Karpas-422 (cell line): Measurements from ENCODE around the gene IGFN1. TPM values are rescaled to one million over a fixed set of nuclear protein-coding genes. Genes with fewer than 3 reads are reported as not detected.

Experiments used
- DNase-seq: peaks from one replicate; pipeline ENCODE4 v3.0.0-alpha.2; 2015
- H2AFZ ChIP-seq: fragments of 200-600 bp; sonication (generic); 2 replicates; pipeline ENCODE4 v1.6.1; 2014; ENCODE audit warnings: antibody characterized with exemption, low read length, mixed read lengths
- H3K27ac ChIP-seq: fragments of 200-600 bp; sonication (generic); 2 replicates; pipeline ENCODE4 v1.5.1; 2014; ENCODE audit warnings: mild to moderate bottlenecking, low read length, moderate library complexity
- H3K27me3 ChIP-seq: fragments of 200-600 bp; sonication (generic); 2 replicates; pipeline ENCODE4 v1.6.1; 2014; ENCODE audit warnings: low read length, mixed read lengths
- H3K36me3 ChIP-seq: fragments of 200-600 bp; sonication (generic); 2 replicates; pipeline ENCODE4 v1.6.1; 2014; ENCODE audit warnings: low read length, mixed read lengths; ENCODE audit not compliant: insufficient read depth
- H3K4me1 ChIP-seq: fragments of 200-600 bp; sonication (generic); 2 replicates; pipeline ENCODE4 v1.6.1; 2014; ENCODE audit warnings: mild to moderate bottlenecking, low read length, mixed read lengths
- H3K4me2 ChIP-seq: fragments of 200-600 bp; sonication (generic); 2 replicates; pipeline ENCODE4 v1.6.1; 2014; ENCODE audit warnings: low read length, low read depth, mild to moderate bottlenecking; ENCODE audit not compliant: poor library complexity, severe bottlenecking
- H3K4me3 ChIP-seq: fragments of 200-600 bp; sonication (generic); 2 replicates; pipeline ENCODE4 v1.5.1; 2014; ENCODE audit warnings: mild to moderate bottlenecking, antibody characterized with exemption, low read length, mixed read lengths
- H3K79me2 ChIP-seq: fragments of 200-600 bp; sonication (generic); 2 replicates; pipeline ENCODE4 v1.6.1; 2014; ENCODE audit warnings: mild to moderate bottlenecking, low read length, mixed read lengths
- H3K9ac ChIP-seq: fragments of 200-600 bp; sonication (generic); 2 replicates; pipeline ENCODE4 v1.6.0; 2014; ENCODE audit warnings: low read length
- H3K9me2 ChIP-seq: fragments of 200-600 bp; sonication (generic), shearing (Covaris generic); replicated peaks from 2 replicates; pipeline ENCODE4 v1.6.0; 2014; ENCODE audit warnings: mild to moderate bottlenecking, low read length, moderate library complexity; ENCODE audit not compliant: insufficient read depth
- H3K9me3 ChIP-seq: fragments of 300-700, 200-600 bp; sonication (generic); 2 replicates; pipeline ENCODE4 v1.6.1; 2014; ENCODE audit warnings: low read length, mixed read lengths
- H4K20me1 ChIP-seq: fragments of 200-600 bp; sonication (generic); 2 replicates; pipeline ENCODE4 v1.6.1; 2014; ENCODE audit warnings: mild to moderate bottlenecking, antibody characterized with exemption, low read length, low read depth; ENCODE audit not compliant: insufficient read depth
- total RNA-seq: library from RNA; depleted of rRNA; stranded (reverse); fragments of >200 nt; shearing (Covaris generic); gene quantifications from 2 replicates; pipeline ENCODE4 v1.2.3, GENCODE V29; 2014; ENCODE audit warnings: low replicate concordance

The IGFN1 gene
- total RNA-seq, 1 experiment from 2014 or later: not detected

DNA sequence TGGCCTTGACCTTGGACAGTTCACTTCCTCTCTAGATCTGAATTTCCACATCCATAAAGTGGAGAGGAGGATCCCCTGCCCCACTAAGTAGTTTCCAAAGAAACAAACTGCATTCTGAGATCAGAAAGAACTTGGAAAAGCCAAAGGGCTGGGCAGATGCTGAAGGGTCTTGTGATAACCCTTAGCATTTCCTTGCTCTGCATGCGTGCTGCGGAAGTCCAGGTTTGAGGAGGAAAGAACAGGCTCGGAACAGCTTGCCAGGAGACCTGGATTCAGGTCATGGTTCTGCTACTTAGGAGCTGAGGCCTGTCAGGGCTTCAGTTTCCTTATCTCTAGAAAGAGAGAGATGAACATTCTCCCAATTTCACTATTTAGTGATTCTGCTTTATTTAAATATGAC lies 27.2 kb downstream of the IGFN1 start:
- Histone ChIP-seq H3K9me2 (no peaks in the 10 kb centered on the region), H3K9me3 (no peaks in the 10 kb centered on the region)
- DNase-seq: no peak

DNA sequence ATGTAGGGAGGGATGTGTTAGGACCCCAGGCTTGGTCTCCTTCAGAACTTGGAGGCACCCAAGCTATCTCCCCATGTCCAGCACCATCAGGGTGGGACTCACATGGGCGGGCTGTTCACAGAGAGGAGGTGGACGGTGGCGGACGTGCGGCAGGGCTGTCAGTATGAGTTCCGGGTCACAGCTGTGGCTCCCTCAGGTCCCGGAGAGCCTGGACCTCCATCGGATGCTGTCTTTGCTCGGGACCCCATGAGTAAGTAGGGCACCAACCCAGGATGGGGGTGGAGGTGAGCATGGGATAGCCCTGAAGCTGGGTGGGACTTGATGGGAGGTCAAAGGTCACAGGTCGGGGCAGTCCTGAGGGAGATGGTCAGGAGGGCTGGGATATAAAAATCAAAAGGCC lies 27.8 kb downstream of the IGFN1 start:
- peaks cover 8% of the 10 kb centered on the region for H3K4me1 ChIP-seq
- no peaks in the 10 kb centered on the region for H3K9me2 ChIP-seq
- no peaks in the 10 kb centered on the region for H3K27me3 ChIP-seq
- DNase-seq: no peak
- no peaks in the 10 kb centered on the region for H4K20me1 ChIP-seq
- no peak overlapping the region for H3K4me2 ChIP-seq
- H3K4me3 ChIP-seq: no peak overlapping the region
- H3K36me3 ChIP-seq: no peaks in the 10 kb centered on the region
- H3K9ac ChIP-seq: no peak overlapping the region
- no peak overlapping the region for H3K27ac ChIP-seq
- H3K9me3 ChIP-seq: no peaks in the 10 kb centered on the region
- H2AFZ ChIP-seq: no peak overlapping the region
- no peaks in the 10 kb centered on the region for H3K79me2 ChIP-seq

More for the DNA sequence above, 27.2 kb downstream of the IGFN1 start:
- Histone ChIP-seq H3K4me3 (no peak overlapping the region), H4K20me1 (no peaks in the 10 kb centered on the region), H3K79me2 (no peaks in the 10 kb centered on the region), H3K36me3 (no peaks in the 10 kb centered on the region), H3K9ac (no peak overlapping the region), H3K27me3 (no peaks in the 10 kb centered on the region), H3K4me1 (peaks cover 8% of the 10 kb centered on the region), H3K4me2 (no peak overlapping the region), H3K27ac (no peak overlapping the region), H2AFZ (no peak overlapping the region)

DNA sequence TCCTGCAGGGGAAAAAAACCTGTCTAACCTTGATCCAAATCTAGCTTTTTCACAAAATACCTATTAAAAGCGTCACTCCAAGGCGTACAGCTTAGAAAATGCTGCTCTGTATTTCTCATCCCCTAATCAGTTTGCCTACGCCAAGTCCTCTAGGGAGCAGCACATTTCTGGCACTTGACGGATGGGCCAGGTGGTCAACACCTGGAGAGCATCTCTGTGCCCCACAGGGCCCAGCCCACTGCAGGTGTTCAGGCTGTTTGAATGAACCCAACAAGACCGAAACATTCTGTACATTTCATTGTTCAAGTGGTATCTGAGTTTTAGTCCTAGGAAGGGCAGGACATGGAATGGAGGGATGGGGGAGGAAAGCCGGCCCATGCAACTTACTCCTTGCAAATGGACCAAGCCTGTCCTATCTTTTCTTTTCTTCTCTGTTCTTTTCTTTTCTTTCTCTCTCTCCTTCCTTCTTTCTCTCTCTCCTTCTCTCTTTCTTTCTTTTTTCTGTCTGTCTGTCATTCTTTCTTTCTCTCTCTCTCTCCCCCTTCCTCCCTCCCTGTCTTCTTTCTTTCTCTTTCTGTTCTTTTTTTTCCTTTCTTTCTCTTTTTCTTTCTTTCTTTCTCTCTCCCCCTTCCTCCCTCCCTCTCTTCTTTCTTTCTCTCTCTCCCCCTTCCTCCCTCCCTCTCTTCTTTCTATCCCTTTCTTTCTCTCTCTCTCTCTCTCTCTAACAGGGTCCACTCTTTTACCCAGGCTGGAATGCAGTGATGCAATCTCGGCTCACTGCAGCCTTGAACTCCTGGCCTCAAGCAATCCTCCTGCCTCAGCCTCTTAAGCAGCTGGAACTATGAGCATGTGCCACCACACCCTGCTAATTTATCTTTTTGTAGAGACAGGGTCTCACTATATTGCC lies 29.1 kb downstream of the IGFN1 start:
- DNase-seq: no peak
- Histone ChIP-seq H3K4me1 (peaks cover 8% of the 10 kb centered on the region), H3K9me3 (no peaks in the 10 kb centered on the region)

DNA sequence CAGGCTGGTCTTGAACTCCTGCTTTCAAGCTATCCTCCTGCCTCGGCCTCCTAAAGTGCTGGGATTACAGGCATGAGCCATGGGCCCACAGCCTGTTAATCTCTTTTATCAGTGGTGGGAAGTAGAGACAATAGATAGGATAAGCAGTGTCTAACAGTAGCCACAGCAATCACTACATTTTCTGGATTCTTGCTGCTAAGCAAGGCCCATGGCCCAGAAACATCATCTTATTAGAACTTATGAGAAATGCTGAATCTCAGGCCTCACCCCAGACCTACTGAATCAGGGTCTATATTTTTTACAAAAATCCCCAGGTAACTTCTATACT lies 29.7 kb downstream of the IGFN1 start:
- Histone ChIP-seq H4K20me1 (no peaks in the 10 kb centered on the region), H3K27me3 (no peaks in the 10 kb centered on the region), H3K79me2 (no peaks in the 10 kb centered on the region)

More for the DNA sequence above, 29.1 kb downstream of the IGFN1 start:
- Histone ChIP-seq H3K27ac (no peak overlapping the region), H3K4me2 (no peak overlapping the region), H3K27me3 (no peaks in the 10 kb centered on the region), H3K79me2 (no peaks in the 10 kb centered on the region), H3K9me2 (no peaks in the 10 kb centered on the region), H4K20me1 (no peaks in the 10 kb centered on the region), H3K36me3 (no peaks in the 10 kb centered on the region), H3K9ac (no peak overlapping the region), H3K4me3 (no peak overlapping the region), H2AFZ (no peak overlapping the region)

DNA sequence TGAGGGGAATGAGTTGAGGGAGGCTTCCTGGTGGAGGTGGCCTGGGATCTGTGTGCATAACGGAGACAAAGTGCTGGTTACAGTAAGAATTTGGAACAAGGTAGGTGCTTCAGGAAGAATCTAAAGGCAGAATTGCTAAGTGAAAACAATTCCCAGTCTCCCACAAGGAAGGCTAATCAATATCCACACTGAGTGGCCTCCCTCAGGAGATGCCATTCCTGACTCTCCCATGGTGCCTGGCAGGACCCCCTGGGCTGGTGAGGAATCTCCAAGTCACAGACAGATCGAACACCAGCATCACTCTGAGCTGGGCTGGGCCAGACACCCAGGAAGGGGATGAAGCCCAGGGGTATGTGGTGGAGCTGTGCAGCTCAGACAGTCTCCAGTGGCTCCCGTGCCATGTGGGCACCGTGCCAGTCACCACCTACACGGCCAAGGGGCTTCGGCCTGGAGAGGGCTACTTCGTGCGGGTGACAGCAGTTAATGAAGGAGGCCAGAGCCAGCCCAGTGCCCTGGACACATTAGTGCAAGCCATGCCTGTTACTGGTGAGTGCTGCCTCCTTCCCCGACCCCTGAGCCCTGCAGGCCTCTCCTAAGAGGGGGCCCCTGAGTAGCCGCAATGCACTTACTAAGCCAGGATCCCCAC lies 30.7 kb downstream of the IGFN1 start:
- no peak for DNase-seq
- H3K4me3 ChIP-seq: no peak overlapping the region
- H3K79me2 ChIP-seq: no peaks in the 10 kb centered on the region

More for the DNA sequence above, 29.7 kb downstream of the IGFN1 start:
- Histone ChIP-seq H3K4me3 (no peak overlapping the region), H3K9me2 (no peaks in the 10 kb centered on the region), H2AFZ (no peak overlapping the region), H3K36me3 (no peaks in the 10 kb centered on the region), H3K4me1 (peaks cover 7% of the 10 kb centered on the region), H3K9ac (no peak overlapping the region), H3K27ac (no peak overlapping the region), H3K9me3 (no peaks in the 10 kb centered on the region), H3K4me2 (no peak overlapping the region)
- no peak for DNase-seq

DNA sequence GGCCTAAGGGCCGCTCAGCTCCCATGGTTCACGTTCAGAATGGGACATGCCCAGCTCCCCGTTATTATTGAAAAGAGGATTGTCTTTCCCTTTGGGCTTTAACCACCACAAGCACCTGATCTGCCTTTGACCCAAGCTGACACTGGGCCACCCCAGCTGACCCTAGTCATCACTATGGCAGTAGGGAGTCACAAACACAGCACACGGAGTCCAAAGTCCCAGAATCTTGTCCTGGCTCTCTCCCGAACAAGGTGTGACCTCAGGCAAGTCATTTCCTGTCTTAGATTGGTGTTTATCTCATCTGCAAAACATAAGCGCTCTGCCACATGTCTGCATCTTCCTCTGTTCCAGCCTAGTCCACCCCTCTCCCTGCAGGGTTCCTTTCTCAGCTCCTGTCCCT lies 31.5 kb downstream of the IGFN1 start:
- no peak overlapping the region for H3K27ac ChIP-seq
- H3K9me3 ChIP-seq: no peaks in the 10 kb centered on the region
- H3K9ac ChIP-seq: no peak overlapping the region
- H3K4me2 ChIP-seq: no peak overlapping the region
- no peak overlapping the region for H2AFZ ChIP-seq
- H4K20me1 ChIP-seq: no peaks in the 10 kb centered on the region
- H3K36me3 ChIP-seq: no peaks in the 10 kb centered on the region
- H3K9me2 ChIP-seq: no peaks in the 10 kb centered on the region
- DNase-seq: no peak
- H3K79me2 ChIP-seq: no peaks in the 10 kb centered on the region
- no peaks in the 10 kb centered on the region for H3K27me3 ChIP-seq
- H3K4me3 ChIP-seq: no peak overlapping the region
- H3K4me1 ChIP-seq: no peaks in the 10 kb centered on the region

More for the DNA sequence above, 30.7 kb downstream of the IGFN1 start:
- Histone ChIP-seq H3K9me3 (no peaks in the 10 kb centered on the region), H3K9me2 (no peaks in the 10 kb centered on the region), H2AFZ (no peak overlapping the region), H3K27me3 (no peaks in the 10 kb centered on the region), H3K9ac (no peak overlapping the region), H3K27ac (no peak overlapping the region), H4K20me1 (no peaks in the 10 kb centered on the region), H3K4me1 (no peaks in the 10 kb centered on the region), H3K4me2 (no peak overlapping the region), H3K36me3 (no peaks in the 10 kb centered on the region)

DNA sequence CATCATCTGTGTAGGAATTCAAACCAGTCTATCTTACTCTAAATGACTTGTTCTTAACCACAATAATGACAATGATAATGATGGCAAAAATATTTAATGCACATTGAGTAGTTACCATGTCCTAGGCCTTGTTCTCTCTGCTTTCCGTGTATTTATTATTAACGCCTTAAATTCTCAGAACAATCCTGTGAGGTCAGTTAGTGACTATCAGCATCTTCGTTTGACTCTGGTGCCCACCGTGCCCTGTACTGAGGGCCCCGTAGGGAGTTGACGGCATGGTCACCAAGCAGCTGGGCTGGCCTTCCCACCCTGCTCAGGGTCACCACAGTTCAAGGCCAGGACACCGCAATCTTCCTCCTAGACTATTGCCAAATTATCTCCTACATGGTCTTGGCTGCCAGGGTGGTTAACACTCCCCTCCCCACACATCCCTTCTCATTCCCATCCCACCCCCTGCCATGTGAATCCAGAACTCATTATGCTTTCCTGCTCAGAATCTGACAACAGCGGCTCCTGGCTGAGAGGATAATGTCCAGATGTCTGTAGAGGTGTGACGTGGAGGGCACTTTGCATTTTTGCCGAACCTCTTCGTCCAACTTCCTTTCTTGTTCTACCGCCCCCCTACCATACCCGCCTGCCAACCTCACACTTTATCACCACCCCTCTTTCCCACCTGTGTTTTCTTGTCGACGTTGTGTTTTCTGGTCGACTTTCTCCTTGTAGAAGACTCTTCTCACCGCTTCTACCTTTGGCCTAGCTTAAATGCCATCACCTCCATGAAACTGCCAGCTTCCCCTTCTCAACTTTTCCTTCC lies 33.4 kb downstream of the IGFN1 start:
- no peaks in the 10 kb centered on the region for H3K27me3 ChIP-seq
- no peak for DNase-seq
- no peak overlapping the region for H3K9ac ChIP-seq
- no peak overlapping the region for H2AFZ ChIP-seq
- H3K9me2 ChIP-seq: no peaks in the 10 kb centered on the region
- H3K36me3 ChIP-seq: no peaks in the 10 kb centered on the region
- H3K79me2 ChIP-seq: no peaks in the 10 kb centered on the region
- no peak overlapping the region for H3K4me2 ChIP-seq
- no peaks in the 10 kb centered on the region for H3K9me3 ChIP-seq
- no peak overlapping the region for H3K4me3 ChIP-seq
- no peak overlapping the region for H3K27ac ChIP-seq
- H4K20me1 ChIP-seq: no peaks in the 10 kb centered on the region
- H3K4me1 ChIP-seq: no peaks in the 10 kb centered on the region
